Ramos (cell line): Measurements from ENCODE around the gene TRAPPC8.
"Not testable (repeated sequence)": the region's sequence is repeated elsewhere in the genome, so short reads cannot be mapped to it uniquely, and the experiment has no call there.

Experiments used
- in situ Hi-C: fragments of 300-500 bp; cut with MboI; formaldehyde crosslinking; loops from one replicate; pipeline ENCODE4 v1.14.3; 2022; ENCODE audit warnings: low sequenced_read_pairs; ENCODE audit not compliant: unreplicated experiment

Gene TRAPPC8, protein sequence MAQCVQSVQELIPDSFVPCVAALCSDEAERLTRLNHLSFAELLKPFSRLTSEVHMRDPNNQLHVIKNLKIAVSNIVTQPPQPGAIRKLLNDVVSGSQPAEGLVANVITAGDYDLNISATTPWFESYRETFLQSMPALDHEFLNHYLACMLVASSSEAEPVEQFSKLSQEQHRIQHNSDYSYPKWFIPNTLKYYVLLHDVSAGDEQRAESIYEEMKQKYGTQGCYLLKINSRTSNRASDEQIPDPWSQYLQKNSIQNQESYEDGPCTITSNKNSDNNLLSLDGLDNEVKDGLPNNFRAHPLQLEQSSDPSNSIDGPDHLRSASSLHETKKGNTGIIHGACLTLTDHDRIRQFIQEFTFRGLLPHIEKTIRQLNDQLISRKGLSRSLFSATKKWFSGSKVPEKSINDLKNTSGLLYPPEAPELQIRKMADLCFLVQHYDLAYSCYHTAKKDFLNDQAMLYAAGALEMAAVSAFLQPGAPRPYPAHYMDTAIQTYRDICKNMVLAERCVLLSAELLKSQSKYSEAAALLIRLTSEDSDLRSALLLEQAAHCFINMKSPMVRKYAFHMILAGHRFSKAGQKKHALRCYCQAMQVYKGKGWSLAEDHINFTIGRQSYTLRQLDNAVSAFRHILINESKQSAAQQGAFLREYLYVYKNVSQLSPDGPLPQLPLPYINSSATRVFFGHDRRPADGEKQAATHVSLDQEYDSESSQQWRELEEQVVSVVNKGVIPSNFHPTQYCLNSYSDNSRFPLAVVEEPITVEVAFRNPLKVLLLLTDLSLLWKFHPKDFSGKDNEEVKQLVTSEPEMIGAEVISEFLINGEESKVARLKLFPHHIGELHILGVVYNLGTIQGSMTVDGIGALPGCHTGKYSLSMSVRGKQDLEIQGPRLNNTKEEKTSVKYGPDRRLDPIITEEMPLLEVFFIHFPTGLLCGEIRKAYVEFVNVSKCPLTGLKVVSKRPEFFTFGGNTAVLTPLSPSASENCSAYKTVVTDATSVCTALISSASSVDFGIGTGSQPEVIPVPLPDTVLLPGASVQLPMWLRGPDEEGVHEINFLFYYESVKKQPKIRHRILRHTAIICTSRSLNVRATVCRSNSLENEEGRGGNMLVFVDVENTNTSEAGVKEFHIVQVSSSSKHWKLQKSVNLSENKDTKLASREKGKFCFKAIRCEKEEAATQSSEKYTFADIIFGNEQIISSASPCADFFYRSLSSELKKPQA (N-terminal part only)

DNA sequence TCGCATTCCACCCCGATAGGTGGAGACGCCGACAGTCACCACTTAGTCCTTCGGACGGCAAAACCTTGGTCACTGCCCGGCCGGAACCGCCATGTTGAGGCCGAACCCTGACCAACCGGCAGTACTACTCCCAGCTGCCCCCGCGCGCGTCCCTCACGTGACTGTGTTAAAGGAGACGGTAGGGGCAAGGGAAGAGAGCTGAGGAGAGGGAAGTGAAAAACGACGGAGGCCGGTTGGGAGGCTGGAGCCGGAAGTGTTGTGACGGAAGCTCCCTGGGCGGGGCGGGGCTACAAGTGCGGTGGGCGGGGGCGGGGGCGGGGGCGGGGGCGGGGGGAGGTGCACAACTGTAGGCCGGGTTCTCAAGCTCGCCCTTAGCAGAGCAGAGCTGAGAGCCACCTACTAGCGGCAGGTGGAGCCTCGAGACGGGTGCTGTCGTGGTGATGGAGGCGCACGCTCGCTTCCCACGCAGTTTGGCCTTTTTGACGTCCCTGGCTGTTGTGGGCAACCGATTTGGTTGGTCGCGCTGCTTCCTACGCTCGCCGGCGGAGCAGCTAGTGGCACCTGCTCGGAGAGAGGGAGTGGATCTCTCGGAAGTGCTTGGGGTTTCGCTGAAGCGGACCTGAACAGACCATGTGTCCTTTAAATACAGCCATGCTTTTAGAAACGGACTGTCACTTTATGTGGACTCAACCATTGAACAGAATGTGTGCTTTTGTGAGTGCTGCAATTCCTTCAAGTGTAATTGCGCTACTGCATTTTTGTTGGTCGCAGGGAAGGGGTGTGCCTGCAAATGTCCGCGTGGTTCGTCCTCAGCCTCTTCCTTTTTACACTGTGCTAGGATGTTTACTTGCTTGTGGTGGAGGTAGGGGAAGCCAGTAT lies at the start of gene TRAPPC8:
Gene TRAPPC8, minus strand, starts transcription at position 130 of the 879 bp plus-strand sequence. CDS start 364 bp downstream, outside the sequence.
- in situ Hi-C loops = no loop called here

- in situ Hi-C loops = no loop called here
Observed at GRCh38 chr18:31990823-31991222, 47.9 kb upstream of the TRAPPC8 start.

DNA sequence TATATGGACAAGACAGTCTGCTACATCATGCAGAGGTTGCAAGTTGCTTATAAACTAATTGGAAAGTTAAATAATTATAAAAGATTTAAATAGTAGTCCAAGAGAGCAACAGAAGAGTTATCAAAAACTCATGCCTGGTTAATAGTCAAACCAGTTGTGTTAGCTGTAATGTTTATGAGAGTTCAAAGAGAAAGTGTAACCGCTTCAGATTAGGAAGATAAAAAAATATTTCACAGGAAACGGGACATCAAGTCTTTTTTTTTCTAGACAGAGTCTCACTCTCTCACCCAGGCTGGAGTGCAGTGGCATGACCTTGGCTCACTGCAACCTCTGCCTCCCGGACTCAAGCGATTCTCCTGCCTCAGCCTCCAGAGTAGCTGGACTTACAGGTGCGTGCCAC lies 41.0 kb upstream of the TRAPPC8 start:
- in situ Hi-C loops = no loop called here

DNA sequence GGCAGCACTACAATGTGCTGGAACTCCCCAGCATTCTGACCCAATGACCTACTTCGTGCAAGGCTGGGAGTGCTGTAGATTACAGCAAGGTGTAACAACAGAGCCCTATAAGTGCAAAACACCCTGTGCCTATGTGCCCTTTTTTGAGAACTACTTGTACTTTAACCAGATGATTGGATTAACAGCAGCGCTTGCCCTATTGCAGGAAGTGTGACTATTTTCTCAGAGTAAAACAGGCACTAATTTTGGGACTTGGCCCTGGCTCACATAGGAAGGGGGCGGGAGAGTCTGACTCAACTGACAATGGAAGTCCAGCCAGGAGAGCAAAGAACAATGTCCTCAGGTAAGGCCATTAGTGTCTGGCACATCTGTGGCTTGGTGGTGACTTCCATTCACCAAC lies 40.1 kb upstream of the TRAPPC8 start:
- in situ Hi-C loops = no loop called here

- in situ Hi-C loops = no loop called here
Observed at GRCh38 chr18:31980863-31981262, 37.9 kb upstream of the TRAPPC8 start.

DNA sequence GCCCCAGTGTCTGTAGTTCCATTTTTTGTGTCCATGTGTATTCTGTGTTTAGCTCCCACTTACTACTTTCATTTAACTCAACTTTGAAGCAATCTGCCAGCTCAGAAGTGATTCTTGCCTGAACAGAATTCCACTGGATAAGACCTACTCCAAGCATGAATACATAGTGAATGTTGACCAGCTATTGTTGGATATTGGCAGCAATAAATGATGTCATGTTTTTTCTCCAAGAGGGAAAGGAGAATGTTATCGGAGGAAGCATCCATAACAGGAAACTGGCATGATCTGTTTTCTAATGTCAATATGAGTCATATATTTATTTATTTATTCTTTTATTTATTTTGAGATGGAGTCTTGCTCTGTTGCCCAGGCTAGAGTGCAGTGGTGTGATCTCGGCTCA lies 36.8 kb upstream of the TRAPPC8 start:
- in situ Hi-C loops = loop anchor here (5.0 to 10.0 kb wide), 2 partner anchors 242 to 415 kb away; no protein-coding TSS in a partner anchor

- in situ Hi-C loops = loop anchor here (5.0 to 10.0 kb wide), 2 partner anchors 241 to 414 kb away; no protein-coding TSS in a partner anchor
Observed at GRCh38 chr18:31978616-31979015, 35.7 kb upstream of the TRAPPC8 start.

DNA sequence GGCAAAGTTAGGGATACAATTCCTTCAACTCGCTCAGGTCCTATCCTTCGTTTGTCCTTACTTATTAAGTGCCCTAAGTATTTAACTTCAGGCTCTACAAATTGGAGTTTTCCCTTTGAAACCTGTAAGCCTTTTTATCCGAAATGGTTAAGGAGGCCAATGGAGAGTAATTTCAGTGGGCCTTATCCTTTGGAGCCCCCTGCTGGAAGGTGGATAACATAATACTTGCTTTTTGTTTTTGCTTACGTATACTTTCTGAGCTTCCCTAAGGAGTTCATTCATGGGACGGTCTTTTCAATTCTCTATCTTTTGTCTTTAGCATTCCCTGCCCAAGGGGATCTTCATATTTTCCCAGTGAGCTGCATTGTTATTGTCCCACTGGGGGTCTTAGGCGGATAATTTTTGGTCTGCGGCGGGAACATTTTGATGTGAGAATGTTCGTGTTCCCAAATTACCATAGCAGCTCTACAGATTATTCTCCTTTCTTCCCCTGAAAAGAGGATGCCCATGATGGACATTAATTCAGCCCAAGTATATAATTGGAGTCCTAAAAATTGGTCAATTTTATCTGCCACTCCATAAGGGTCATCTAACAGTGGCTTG lies 34.4 kb upstream of the TRAPPC8 start:
- in situ Hi-C loops = loop anchor here (5.0 to 10.0 kb wide), 2 partner anchors 240 to 413 kb away; no protein-coding TSS in a partner anchor

GRCh38 chr18:31976242-31976641 lies 33.3 kb upstream of the TRAPPC8 start:
- in situ Hi-C loops = loop anchor here (5.0 to 10.0 kb wide), 2 partner anchors 239 to 411 kb away; no protein-coding TSS in a partner anchor

DNA sequence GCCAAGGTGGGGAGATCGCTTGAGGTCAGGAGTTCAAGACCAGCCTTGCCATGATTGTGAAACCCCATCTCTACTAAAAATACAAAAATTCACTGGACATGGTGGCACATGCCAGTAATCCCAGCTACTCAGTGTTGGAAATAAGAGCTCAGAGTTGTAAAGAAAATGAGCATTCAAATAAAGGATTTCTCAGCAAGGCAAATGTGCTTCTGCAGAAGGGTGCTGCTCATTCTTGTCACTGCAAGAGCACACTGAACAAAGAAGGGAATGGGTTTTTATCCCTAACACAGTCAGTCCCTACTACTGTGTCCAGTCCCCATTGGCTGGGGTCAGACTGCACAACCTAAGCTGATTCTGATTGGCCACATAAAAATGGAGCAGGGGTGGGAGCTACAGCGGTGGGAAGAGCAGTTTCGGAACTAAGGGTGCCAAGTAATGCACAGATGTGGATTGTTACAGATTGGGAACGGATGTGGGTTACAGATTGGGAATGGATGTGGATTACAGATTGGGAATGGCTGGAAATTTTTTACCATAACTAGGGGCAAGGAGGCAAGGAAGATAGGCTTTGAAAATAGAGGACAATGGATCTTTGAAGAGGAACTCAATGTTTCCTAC lies 31.1 kb upstream of the TRAPPC8 start:
- in situ Hi-C loops = loop anchor here (10.0 kb wide), 1 partner anchor 409 kb away; no protein-coding TSS in a partner anchor

GRCh38 chr18:31970617-31971016 lies 27.7 kb upstream of the TRAPPC8 start:
- in situ Hi-C loops = loop anchor here (10.0 kb wide), 1 partner anchor 406 kb away; no protein-coding TSS in a partner anchor

DNA sequence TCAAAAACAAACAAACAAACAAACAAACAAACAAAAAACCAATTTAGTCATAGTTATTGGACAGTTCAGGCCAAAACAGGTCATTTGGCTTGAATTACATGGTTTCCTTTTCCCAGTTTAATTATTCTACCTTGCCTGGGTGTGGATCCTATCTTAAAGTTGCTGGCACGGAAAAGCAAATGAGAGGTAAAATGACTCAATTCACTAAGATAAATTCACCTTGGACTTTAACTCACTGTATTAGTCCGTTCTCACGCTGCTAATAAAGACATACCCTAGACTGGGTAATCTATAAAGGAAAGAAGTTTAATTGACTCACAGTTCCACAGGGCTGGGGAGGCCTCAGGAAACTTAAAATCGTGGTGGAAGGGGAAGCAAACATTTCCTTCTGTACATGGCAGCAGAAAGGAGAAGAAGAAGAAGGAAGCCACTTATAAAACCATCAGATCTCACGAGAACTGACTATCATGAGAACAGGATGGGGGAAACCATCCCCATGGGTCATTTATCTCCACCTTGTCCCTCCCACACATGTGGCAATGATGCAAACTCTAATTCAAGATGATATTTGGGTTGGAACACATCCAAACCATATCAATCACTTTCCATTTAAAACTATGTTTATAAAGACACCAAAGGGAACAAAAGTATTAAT lies 22.5 kb upstream of the TRAPPC8 start:
- in situ Hi-C loops = no loop called here

DNA sequence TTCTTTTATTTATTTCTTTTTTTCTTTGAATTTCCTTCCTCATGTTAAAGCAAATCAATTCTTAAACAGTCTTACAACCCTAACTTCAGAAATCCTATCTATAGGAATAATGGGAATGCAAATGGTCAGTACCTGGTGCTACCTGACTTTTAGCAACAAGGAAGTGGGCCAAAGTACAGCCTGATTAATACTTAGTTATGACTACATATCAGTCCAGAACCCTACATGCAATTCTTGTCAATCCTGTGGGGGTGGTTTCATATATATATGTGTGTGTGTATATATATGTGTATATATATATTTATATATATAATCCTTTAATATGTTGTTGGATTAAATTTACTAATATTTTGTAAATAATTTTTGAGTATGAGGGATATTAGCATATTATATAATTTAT lies 14.8 kb upstream of the TRAPPC8 start:
- in situ Hi-C loops = no loop called here

DNA sequence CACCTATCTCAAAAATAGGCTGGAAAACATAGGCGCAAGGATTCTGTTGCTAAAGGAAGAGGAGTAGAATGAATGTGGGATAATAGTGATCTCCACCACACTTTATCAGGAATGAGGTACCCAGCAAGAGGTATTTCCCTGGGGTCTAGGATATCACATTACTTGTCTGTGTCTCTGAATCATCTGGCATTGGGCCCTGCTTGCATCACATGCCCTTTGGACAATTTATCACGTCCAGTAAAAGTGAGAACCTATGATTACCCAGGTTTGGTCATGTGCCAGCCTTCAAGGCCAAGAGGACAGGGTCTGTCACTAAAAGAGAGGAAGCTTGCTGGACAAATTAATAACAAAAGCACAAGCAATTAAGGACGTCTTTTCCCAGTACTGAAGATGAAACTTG lies 11.4 kb upstream of the TRAPPC8 start:
- in situ Hi-C loops = no loop called here

DNA sequence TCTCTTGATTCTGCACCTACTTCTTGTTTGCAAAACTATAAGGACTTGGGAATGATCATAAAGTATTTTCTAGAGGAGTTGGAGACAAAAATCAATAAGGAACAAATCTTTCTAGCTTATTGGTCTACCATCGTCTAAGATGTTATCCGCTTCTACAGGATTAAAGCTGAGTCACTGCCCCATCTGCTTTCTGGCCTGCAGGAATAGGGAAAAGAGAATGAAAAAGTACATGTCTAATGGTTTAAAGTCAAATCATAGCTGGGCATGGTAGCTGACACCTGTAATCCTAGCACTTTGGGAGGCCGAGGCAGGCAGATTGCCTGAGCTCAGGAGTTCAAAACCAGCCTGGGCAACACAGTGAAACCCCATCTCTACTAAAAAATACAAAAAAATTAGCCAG lies 10.8 kb upstream of the TRAPPC8 start:
- in situ Hi-C loops = not testable (repeated sequence)

- in situ Hi-C loops = no loop called here
Observed at GRCh38 chr18:31952223-31952622, 9.3 kb upstream of the TRAPPC8 start.

- in situ Hi-C loops = no loop called here
Observed at GRCh38 chr18:31950583-31950982, 7.7 kb upstream of the TRAPPC8 start.

GRCh38 chr18:31948349-31948748 lies 5.4 kb upstream of the TRAPPC8 start:
- in situ Hi-C loops = not testable (repeated sequence)
